Stimulated activated CD8-positive, alpha-beta memory T cell treated with anti-CD3 and anti-CD28 coated beads, Interleukin-4, amount 100 ng/mL, for 1 hour (primary cell): ENCODE measurements around the gene TLR5.
"Not testable (repeated sequence)": the region's sequence is repeated elsewhere in the genome, so short reads cannot be mapped to it uniquely, and the experiment has no call there.

Experiments used
- DNase-seq, 2 donors: peaks; one replicate each; pipeline ENCODE4 v3.0.0-alpha.2; 2020; ENCODE audit warnings: low read depth in 2 of 2, low spot score in 1 of 2

The TLR5 gene

DNA sequence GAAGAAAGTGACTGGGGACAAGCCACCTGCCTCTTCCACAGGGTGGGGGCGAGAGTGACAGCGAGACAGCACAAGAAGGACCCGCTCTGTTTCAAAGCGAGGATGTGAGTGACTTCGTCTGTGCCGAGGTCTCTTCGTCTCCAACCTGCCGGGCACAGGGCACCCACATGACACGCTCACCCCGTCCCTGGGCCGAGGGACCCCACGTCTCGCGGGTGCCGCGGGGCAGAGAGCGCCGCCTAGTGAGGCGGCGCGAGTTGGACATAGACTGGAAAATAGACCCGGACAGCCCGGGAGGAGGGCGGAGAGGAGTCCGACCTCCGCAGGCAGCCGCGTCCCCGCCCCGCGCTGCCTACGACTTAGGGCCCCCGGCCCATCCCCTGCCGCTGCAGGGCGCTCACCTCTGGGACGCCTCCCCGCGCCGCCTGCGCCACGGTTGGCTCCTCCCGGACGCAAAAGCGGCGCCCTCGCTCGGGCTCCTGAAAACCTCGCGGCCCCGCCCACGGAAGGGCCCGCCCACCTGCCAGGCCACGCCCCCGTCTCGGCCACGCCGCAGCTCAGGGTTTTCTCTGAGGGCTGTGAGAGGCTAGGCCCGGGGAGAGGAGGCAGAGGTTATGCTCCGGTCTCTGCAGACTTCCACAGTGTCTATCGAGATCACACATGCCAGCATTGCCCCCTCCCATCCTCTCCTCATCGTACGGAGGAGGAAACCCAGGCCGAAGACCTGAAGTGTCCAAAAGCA, at the start of gene TLR5:
TSS of gene TLR5 (minus strand) at position 454 of the 742 bp plus-strand sequence. CDS start 30,217 bp downstream, outside the sequence.
- peak; percentile 81 to 82 for DNase-seq

DNA sequence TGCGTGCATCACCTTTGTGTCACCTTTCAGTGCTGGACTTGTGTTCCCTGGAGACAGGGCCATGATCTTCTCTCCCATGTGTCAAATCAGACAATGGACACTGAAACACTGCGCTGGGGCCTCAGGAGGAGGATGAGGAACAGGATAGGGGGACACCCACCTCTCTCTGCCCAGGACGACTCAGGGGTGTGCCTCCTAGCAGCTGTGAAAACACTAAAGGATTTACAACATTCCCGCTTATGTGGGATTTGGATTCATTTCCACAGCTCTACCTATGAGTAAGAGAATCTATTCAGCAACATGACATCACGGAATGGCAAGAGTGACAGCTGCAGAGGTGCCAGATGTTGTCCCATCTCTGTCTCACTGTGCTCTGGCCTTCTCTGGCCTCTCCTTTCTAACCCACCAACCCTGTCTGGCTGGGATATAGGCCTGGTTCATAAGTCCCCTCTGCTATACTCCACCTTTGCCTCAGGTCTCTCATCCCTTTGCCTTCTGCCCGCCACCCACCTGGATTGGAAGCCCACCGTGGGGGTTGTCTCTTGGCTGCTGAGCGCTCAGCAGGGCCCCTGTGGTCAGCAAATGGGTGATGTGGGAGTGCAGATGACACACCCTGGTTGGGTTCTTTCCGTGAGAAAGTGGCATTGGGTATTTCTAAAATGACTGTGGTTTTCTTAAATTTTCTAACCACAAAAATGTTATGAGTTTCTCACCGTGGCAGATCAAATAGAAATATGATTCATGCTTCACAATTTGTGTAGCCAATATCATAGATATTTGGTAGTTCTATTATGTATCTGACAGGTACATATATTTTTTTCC, 47.1 kb upstream of the TLR5 start:
- peak in 1 of 2 donors; percentile 31 for DNase-seq

- DNase-seq: no peak
These were observed 46.5 kb upstream of the TLR5 start for GRCh38 chr1:223189525-223189902.

DNA sequence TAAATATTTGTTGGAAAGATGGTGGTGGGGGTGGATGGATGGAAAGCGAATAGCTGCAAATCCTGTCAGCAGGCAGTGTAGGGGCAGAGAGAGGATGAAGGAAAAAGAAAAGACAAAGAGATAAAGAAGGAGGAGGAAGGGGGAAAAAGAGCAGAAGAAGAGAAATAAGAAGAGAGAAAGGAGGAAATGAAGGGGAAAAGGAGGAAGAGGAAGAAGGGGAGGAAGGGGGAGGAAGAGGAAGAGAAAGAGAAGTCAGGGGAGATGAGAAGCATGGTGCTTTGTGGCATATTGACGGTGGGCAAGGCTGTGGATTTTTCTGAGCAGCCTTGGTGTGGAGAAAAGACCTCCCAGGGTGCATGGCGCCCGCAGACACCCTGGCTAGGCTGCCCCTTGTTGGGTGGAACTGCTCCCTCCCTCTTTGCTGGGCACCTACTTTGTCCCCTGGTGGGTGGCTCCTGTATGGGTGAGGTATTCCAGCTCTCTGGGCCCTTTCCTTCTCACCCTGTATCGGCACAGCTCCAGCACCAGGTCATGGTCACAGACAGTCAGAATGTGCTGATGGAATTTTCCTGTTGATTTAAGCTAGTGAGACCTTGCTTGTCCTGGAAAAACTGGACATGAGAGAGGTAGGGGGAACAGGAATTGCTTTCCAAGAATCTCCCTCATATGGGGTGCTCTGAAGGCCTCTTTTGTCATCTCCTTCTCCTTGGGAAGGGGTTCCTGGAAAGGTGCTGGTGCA, 45.7 kb upstream of the TLR5 start:
- no peak for DNase-seq

DNA sequence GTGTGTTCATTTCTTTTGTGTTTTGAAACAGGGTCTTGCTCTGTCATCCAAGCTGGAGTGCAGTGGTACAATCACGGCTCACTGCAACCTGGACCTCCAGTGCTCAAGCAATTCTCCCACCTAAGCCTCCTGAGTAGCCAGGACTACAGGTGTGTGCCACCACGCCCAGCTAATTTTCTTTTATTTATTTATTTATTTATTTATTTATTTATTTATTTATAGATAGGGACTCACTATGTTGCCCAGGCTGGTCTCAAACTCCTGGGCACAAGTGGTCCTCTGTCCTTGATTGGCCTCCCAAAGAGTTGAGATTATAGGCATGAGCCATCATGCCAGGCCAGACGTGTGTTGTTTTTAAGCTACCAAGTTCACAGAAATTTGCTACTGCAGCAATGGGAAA, 43.8 kb upstream of the TLR5 start:
- DNase-seq: no peak

DNA sequence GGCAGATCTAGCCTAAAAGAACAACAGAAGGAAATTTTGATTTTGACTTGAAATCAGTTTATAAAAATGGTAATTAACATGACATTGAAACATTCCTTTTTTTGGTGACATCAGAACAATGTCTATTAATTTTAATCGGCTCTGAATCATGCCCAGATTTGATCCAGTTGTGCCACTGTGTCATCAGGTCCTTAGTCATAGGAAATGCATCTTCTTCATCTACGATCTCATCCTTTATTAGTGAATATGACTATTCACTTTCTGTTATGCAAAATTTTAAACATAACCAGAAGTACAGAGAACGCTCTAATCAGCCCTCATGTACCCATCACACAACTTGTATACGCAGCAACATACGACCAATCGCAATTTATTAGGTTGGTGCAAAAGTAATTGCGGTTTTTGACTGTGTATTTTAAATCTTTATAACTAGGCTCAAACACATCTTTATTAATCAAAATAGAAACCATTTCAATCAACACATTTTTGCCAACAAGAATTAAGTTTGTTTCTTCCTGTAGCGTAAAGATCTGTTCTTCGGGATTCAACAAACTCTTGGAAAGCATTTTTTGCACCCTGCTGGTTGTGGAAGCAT, 40.3 kb upstream of the TLR5 start:
- no peak for DNase-seq

DNA sequence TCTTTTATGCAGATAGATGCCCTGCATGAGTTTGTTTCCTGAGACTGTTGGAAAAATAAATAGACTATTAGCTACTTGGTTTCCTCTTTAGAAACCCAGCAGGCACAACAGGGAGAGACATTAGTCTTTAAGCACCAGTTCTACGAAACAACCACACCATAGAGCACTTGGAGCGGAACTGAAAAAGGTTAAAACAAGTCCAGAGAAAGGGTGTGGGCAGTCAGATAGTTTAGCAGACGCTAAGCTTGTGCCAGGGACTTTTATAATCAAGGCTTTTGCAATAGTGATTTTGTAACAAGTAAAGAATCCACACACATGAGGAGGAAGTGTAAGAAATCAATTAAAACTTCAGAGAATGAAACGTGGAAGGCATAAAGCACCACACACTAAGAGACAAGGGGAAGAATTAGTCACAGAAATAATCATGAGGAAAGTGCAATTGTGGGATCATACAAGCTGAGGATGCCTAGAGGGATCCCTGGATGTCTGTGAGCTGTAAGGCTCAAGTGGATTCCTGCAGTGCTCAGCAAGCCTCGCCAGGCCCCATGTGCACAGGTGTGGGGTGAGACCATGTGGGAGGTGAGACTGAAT, 37.8 kb upstream of the TLR5 start:
- DNase-seq: no peak

GRCh38 chr1:223179786-223180185, 36.7 kb upstream of the TLR5 start:
- no peak for DNase-seq

- no peak for DNase-seq
These were observed 36.2 kb upstream of the TLR5 start for GRCh38 chr1:223179280-223179679.

- DNase-seq: no peak
These were observed 34.6 kb upstream of the TLR5 start for GRCh38 chr1:223177681-223178080.

DNA sequence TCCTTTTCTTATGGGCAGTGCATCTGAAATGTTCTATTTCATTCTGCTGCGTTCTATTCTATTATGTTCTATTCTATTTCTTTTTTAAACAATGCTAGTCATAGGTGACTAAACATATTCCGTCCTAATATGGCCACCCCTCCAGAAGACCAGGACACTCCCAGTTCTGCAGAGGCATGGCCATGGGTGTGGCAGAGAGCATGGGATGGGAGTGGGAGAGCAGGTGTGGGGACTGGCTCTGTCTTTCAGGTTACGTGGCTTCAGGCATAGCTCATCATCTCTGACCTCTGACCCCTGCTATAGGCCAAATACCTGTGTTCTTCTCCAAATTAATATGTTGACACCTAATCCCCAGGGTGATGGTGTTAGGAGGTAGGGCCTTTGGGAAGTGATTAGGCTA, 33.4 kb upstream of the TLR5 start:
- no peak for DNase-seq

GRCh38 chr1:223175633-223176032, 32.6 kb upstream of the TLR5 start:
- no peak for DNase-seq

DNA sequence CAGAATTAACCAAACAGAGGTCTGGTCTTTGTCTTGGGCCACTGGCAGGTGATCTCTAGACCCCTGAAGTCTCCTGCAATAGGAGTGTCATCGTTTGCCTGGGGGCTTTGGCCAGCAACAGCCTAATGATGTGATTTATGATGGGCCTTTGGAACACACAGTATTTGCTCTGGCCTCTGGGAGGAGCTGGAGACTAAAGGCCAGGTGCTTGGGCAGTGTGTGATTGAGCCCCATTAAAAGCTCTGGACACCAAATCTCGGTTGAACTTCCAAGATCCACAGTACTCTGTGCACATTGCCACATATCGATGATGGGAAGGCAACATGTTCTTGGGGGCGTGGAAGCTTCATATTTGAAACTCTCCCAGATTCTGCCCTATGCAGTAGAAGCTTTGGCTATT, 32.0 kb upstream of the TLR5 start:
- DNase-seq: no peak

DNA sequence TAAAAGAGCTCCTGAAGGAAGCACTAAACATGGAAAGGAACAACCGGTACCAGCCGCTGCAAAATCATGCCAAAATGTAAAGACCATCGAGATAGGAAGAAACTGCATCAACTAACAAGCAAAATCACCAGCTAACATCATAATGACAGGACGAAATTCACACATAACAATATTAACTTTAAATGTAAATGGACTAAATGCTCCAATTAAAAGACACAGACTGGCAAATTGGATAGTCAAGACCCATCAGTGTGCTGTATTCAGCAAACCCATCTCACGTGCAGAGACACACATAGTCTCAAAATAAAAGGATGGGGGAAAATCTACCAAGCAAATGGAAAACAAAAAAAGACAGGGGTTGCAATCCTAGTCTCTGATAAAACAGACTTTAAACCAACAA, 26.4 kb upstream of the TLR5 start:
- not testable (repeated sequence) for DNase-seq

DNA sequence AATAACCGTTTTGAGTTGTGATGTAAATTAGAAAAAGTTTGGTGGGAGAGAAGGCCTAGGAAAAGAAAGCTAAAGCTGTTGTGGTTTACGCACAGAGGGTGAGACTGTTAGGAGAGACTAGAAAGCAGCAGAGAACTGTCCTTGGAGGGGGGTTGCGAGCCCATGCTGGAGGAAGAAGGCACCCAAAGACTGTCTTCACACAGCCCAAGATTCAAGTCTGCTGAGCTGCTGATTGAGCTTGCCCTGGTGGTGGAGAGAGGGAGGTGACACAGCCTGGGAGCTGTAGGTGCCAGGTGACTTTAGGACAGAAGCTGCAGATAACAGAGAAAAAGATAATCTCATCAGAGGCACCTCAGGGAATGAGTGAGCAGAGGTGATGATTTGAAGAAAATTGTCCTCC, 18.3 kb upstream of the TLR5 start:
- no peak for DNase-seq

DNA sequence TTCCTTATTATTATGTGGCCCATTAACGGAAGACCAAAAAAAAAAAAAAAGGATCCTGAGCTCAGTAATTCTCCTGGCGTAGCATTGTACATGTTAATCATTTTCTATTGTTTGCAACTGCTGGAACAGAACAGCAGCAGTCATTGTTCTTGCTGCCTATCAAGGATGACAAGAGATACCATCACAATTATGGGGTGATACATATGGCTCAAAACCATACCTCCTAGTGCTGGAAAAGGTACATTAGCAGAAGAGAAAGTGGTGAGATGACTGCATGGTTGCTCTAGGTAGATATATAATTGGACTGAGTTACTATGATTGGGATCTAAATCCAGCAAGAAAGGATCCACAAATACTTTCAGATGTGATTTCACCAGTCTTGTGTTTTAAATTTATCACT, 13.3 kb upstream of the TLR5 start:
- DNase-seq: no peak

- no peak for DNase-seq
These were observed 12.1 kb upstream of the TLR5 start for GRCh38 chr1:223155153-223155552.

GRCh38 chr1:223153177-223154119, 10.4 kb upstream of the TLR5 start:
- DNase-seq: no peak

- no peak for DNase-seq
These were observed 9.4 kb upstream of the TLR5 start for GRCh38 chr1:223152399-223152798.

- no peak for DNase-seq
These were observed 7.4 kb upstream of the TLR5 start for GRCh38 chr1:223150443-223150842.
